ENCODE measurements around the gene NLRC3.

NLRC3 gene

GRCh38 chr16:3578610-3579551, 1.7 kb upstream of the NLRC3 start:
- no peak for DNase-seq

- no peak for DNase-seq
Measured at GRCh38 chr16:3578121-3578520, 918 bp upstream of the NLRC3 start.

GRCh38 chr16:3576211-3576610, 992 bp downstream of the NLRC3 start:
- DNase-seq: no peak

GRCh38 chr16:3575491-3575890, 1.7 kb downstream of the NLRC3 start:
- DNase-seq: no peak

- DNase-seq: no peak
Measured at GRCh38 chr16:3574195-3574594, 3.0 kb downstream of the NLRC3 start.

- no peak for DNase-seq
Measured at GRCh38 chr16:3573146-3573815, 3.9 kb downstream of the NLRC3 start.

GRCh38 chr16:3570420-3571062, 6.7 kb downstream of the NLRC3 start:
- DNase-seq: no peak

GRCh38 chr16:3569851-3570250, 7.4 kb downstream of the NLRC3 start:
- DNase-seq: no peak

GRCh38 chr16:3566990-3567389, 10.2 kb downstream of the NLRC3 start:
- no peak for DNase-seq

GRCh38 chr16:3564889-3565141, 12.4 kb downstream of the NLRC3 start:
- no peak for DNase-seq

- no peak for DNase-seq
Measured at GRCh38 chr16:3564130-3564888, 12.9 kb downstream of the NLRC3 start.

- no peak for DNase-seq
Measured at GRCh38 chr16:3562914-3563480, 14.2 kb downstream of the NLRC3 start.

- DNase-seq: no peak
Measured at GRCh38 chr16:3561626-3562025, 15.6 kb downstream of the NLRC3 start.

GRCh38 chr16:3554351-3554928, 22.8 kb downstream of the NLRC3 start:
- DNase-seq: no peak

GRCh38 chr16:3553138-3553923, 23.9 kb downstream of the NLRC3 start:
- no peak for DNase-seq

GRCh38 chr16:3550851-3551847, 26.1 kb downstream of the NLRC3 start:
- DNase-seq: no peak

- no peak for DNase-seq
Measured at GRCh38 chr16:3549906-3550305, 27.3 kb downstream of the NLRC3 start.

GRCh38 chr16:3548859-3549258, 28.3 kb downstream of the NLRC3 start:
- no peak for DNase-seq

- DNase-seq: no peak
Measured at GRCh38 chr16:3548445-3548844, 28.8 kb downstream of the NLRC3 start.

- DNase-seq: no peak
Measured at GRCh38 chr16:3546986-3547682, 30.1 kb downstream of the NLRC3 start.
